Sigmoid colon (tissue), 3 donors: Measurements from ENCODE around the gene KRTDAP.

Source experiments
- POLR2A ChIP-seq, 2 donors: fragments of 450-650 bp; IDR thresholded peaks; one replicate each; pipeline ENCODE4 v1.6.1; 2016; ENCODE audit warnings: antibody characterized with exemption in 2 of 2, mild to moderate bottlenecking in 2 of 2, moderate library complexity in 2 of 2
- TF ChIP-seq, protein P1 (sequence below), 4 experiments: fragments of 450-650 bp in 3 of 4; fragments of 200-600 bp in 1 of 4; IDR thresholded peaks; one replicate each; pipeline ENCODE4 v1.5.1; 2016 to 2019; ENCODE audit warnings: antibody characterized with exemption in 4 of 4, mild to moderate bottlenecking in 3 of 4, moderate library complexity in 2 of 4

DNA sequence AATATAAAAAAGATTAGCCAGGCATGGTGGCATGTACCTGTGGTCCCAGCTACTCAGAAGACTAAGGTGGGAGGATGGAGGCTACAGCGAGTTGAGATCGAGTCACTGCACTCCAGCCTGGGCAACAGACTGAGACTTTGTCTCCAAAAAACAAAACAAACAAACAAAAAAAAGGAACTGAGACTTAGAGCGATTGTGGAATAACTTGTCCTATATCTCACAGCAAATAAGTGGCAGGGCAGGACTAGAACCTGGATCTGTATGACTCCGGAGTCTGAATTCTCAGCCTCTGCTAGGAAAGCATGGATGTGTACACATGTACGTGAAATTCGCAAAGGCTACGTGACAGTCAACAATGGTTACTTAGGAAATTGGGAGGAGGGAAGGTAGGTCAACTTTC lies 20.1 kb downstream of the KRTDAP start:
- TF ChIP-seq, protein P1, sequence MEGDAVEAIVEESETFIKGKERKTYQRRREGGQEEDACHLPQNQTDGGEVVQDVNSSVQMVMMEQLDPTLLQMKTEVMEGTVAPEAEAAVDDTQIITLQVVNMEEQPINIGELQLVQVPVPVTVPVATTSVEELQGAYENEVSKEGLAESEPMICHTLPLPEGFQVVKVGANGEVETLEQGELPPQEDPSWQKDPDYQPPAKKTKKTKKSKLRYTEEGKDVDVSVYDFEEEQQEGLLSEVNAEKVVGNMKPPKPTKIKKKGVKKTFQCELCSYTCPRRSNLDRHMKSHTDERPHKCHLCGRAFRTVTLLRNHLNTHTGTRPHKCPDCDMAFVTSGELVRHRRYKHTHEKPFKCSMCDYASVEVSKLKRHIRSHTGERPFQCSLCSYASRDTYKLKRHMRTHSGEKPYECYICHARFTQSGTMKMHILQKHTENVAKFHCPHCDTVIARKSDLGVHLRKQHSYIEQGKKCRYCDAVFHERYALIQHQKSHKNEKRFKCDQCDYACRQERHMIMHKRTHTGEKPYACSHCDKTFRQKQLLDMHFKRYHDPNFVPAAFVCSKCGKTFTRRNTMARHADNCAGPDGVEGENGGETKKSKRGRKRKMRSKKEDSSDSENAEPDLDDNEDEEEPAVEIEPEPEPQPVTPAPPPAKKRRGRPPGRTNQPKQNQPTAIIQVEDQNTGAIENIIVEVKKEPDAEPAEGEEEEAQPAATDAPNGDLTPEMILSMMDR (IDR thresholded peaks at IDR 0.05): no peak
- no peak for TF ChIP-seq POLR2A (IDR thresholded peaks at IDR 0.05)
